ENCODE results near the gene RASA2. TPM values are rescaled to one million over a fixed set of nuclear protein-coding genes. Genes with fewer than 3 reads are reported as not detected.

Gene RASA2
- total RNA-seq, 4 donors from 2014 or later: 10.6 to 15.5 (median 14.8) TPM

DNA sequence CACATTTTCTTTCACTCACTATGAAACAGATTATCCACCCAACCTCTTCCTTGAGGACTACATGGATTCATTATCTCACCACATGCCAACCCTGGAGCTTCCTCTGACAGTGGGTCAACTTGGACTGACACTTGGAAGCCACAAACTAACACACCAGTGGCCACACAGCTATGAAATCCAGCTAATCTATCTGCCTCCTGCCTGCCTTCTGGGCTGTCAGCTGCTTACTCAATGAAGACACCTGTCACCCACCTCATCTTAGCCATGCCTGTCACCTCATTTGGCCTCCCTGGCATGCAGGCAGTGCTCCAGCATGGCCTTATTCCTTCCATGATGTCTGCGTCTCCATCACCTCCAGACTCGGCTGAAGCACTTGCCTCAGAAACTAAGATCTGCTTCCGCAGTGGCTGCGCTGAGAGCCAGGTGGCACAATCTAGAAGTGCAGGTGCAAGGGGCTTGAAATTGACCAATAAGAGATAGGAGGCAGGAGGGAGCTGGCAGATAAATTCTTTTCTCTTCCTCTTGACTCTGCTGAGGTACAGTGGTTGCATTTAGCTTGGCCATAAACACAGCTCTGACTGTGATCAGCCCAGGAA is 146.1 kb downstream of the RASA2 start:
- Histone ChIP-seq H3K27me3 (no peaks in the 10 kb centered on the region), H3K4me1 (no peaks in the 10 kb centered on the region), H3K9me3 (peaks cover 0 to 20% (median 0%) of the 10 kb centered on the region in 3 donors), H3K27ac (no peak overlapping the region), H3K4me3 (no peak overlapping the region), H3K36me3 (no peaks in the 10 kb centered on the region)
- no peak for TF ChIP-seq CTCF (IDR thresholded peaks at IDR 0.05)
- TF ChIP-seq EP300 (IDR thresholded peaks at IDR 0.05): no peak
- TF ChIP-seq POLR2AphosphoS5 (IDR thresholded peaks at IDR 0.05): no peak
- TF ChIP-seq POLR2A (IDR thresholded peaks at IDR 0.05): no peak
- ATAC-seq: no peak
- 71% methylated on average over 1 of the region's 4 CpGs; no CpG with 5 or more reads in 1 of the 2 donors for WGBS, 2 donors (ENCODE audit: low coverage in 1 of 2)

DNA sequence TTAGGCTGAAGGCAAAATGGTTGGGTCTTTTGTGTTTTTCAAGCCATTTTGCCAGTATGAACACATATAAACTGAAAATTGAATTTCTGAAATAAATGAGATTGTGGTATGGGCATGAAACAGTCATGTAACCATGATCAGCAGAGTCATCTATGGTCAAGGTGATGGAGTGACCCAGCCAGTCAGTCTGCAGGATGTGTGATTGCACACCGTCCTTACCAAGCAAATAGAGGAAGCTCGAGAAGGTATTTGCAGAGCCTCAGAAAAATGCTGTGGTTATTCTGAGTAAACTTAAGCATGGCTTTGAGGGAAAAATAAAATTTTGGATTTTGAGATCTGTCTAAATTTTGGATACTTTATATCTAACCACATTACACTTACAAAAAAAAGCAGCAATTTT is 155.4 kb downstream of the RASA2 start:
- peaks cover 0 to 4% (median 0%) of the 10 kb centered on the region in 3 donors for H3K9me3 ChIP-seq
- no peaks in the 10 kb centered on the region for H3K4me1 ChIP-seq
- H3K4me3 ChIP-seq: no peak overlapping the region
- WGBS, 2 donors (ENCODE audit: low coverage in 1 of 2): 63 to 88% methylated on average over 2 of the region's 2 CpGs
- no peak for TF ChIP-seq CTCF (IDR thresholded peaks at IDR 0.05)
- TF ChIP-seq EP300 (IDR thresholded peaks at IDR 0.05): no peak
- TF ChIP-seq POLR2A (IDR thresholded peaks at IDR 0.05): no peak
- TF ChIP-seq POLR2AphosphoS5 (IDR thresholded peaks at IDR 0.05): no peak
- no peaks in the 10 kb centered on the region for H3K36me3 ChIP-seq
- ATAC-seq: no peak
- no peak overlapping the region for H3K27ac ChIP-seq
- no peaks in the 10 kb centered on the region for H3K27me3 ChIP-seq

GRCh38 chr3:141643391-141643790 is 156.6 kb downstream of the RASA2 start:
- Histone ChIP-seq H3K27me3 (no peaks in the 10 kb centered on the region), H3K9me3 (peaks cover 0 to 4% (median 0%) of the 10 kb centered on the region in 3 donors), H3K27ac (no peak overlapping the region), H3K4me3 (no peak overlapping the region), H3K4me1 (no peaks in the 10 kb centered on the region), H3K36me3 (no peaks in the 10 kb centered on the region)
- ATAC-seq: no peak
- no peak for TF ChIP-seq CTCF (IDR thresholded peaks at IDR 0.05)
- TF ChIP-seq POLR2A (IDR thresholded peaks at IDR 0.05): no peak
- TF ChIP-seq EP300 (IDR thresholded peaks at IDR 0.05): no peak
- no peak for TF ChIP-seq POLR2AphosphoS5 (IDR thresholded peaks at IDR 0.05)

GRCh38 chr3:141643796-141644195 is 157.0 kb downstream of the RASA2 start:
- H3K27ac ChIP-seq: no peak overlapping the region
- no peaks in the 10 kb centered on the region for H3K4me1 ChIP-seq
- no peaks in the 10 kb centered on the region for H3K36me3 ChIP-seq
- no peak for ATAC-seq
- 46 to 56% methylated on average over 1 of the region's 1 CpG for WGBS, 2 donors (ENCODE audit: low coverage in 1 of 2)
- TF ChIP-seq POLR2A (IDR thresholded peaks at IDR 0.05) (no peak), POLR2AphosphoS5 (IDR thresholded peaks at IDR 0.05) (no peak), EP300 (IDR thresholded peaks at IDR 0.05) (no peak), CTCF (IDR thresholded peaks at IDR 0.05) (no peak)
- H3K9me3 ChIP-seq: peaks cover 0 to 4% (median 0%) of the 10 kb centered on the region in 3 donors
- H3K27me3 ChIP-seq: no peaks in the 10 kb centered on the region
- H3K4me3 ChIP-seq: no peak overlapping the region

DNA sequence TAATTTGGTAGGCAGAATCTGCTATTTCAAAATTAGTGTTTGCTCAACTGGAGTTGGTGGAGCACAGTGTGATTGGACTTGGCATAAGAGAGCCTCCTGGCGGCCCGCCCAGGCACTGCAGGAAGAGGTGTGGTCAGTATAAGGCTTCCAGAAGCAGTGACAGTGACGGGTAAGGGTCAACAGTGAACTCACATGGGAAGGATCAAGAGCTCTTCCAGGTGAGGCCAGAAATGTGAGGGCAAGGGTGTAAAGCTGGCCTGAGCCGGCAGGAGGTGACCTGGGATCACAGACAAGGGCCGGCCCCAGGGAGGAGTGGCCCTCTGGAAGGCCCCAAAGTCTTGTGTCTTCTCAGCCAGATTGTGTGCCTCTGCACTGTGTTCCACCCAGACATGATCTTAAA is 158.1 kb downstream of the RASA2 start:
- Histone ChIP-seq H3K36me3 (no peaks in the 10 kb centered on the region), H3K4me1 (no peaks in the 10 kb centered on the region), H3K27me3 (no peaks in the 10 kb centered on the region), H3K27ac (no peak overlapping the region), H3K4me3 (no peak overlapping the region), H3K9me3 (peaks cover 0 to 4% (median 0%) of the 10 kb centered on the region in 3 donors)
- TF ChIP-seq POLR2A (IDR thresholded peaks at IDR 0.05) (no peak), CTCF (IDR thresholded peaks at IDR 0.05) (peak in 3 of 4 experiments; percentile 12 to 66 (median 20)), EP300 (IDR thresholded peaks at IDR 0.05) (no peak)
- WGBS, 2 donors (ENCODE audit: low coverage in 1 of 2): 34 to 38% methylated on average over 5 of the region's 5 CpGs
- peak; percentile 67 for ATAC-seq
